GM12878 (cell line): ENCODE measurements around the gene MRPL32. TPM values are rescaled to one million over a fixed set of nuclear protein-coding genes. Genes with fewer than 3 reads are reported as not detected.

Experiments used
- CBX5 ChIP-seq: sonication (generic); IDR thresholded peaks from 2 replicates; pipeline ENCODE4 v1.6.1; 2016; ENCODE audit warnings: low read depth, moderate library complexity, mild to moderate bottlenecking, inconsistent platforms
- HCFC1 ChIP-seq: fragments of 150-350 bp; IDR thresholded peaks from 2 replicates; pipeline ENCODE4 v1.6.1; 2014; ENCODE audit warnings: low read length
- IKZF1 ChIP-seq: fragments of 450-650 bp; conservative IDR thresholded peaks from 2 replicates; pipeline ENCODE4 v1.6.1; 2017; ENCODE audit warnings: antibody characterized with exemption, mild to moderate bottlenecking
- NFIC ChIP-seq: IDR thresholded peaks from 2 replicates; pipeline ENCODE4 v1.6.1; 2012; ENCODE audit warnings: low read depth, mild to moderate bottlenecking, inconsistent platforms, low read length, moderate library complexity
- NFYA ChIP-seq: IDR thresholded peaks from 2 replicates; pipeline ENCODE4 v1.6.1; 2011; ENCODE audit warnings: low read depth, mild to moderate bottlenecking, low read length, improper control_type of control experiment, borderline replicate concordance
- POLR2AphosphoS5 ChIP-seq: IDR thresholded peaks from 2 replicates; pipeline ENCODE4 v1.6.1; 2011; ENCODE audit warnings: mild to moderate bottlenecking, low read length, inconsistent platforms
- SP1 ChIP-seq: IDR thresholded peaks from one replicate; pipeline ENCODE4 v1.6.1; 2011; ENCODE audit warnings: low read depth, low read length
- TARDBP ChIP-seq: IDR thresholded peaks from 2 replicates; pipeline ENCODE4 v1.6.1; 2016; ENCODE audit warnings: borderline replicate concordance
- TCF12 ChIP-seq: IDR thresholded peaks from 2 replicates; pipeline ENCODE4 v1.6.1; 2011; ENCODE audit warnings: low read depth, mild to moderate bottlenecking, low read length
- YY1 ChIP-seq: IDR thresholded peaks from 2 replicates; pipeline ENCODE4 v1.6.1; 2011; ENCODE audit warnings: low read depth, mild to moderate bottlenecking, low read length
- polyA plus RNA-seq, 11 experiments: library from polyadenylated mRNA; depleted of rRNA in 4 of 11; unstranded in 6 of 11; stranded (reverse) in 5 of 11; fragments of >200 nt; fragmentation: Nextera tagmentation in 4 of 11; fragmentation: Illumina TruSeq in 1 of 11; extraction: Ambion mirVana in 4 of 11; extraction: Trizol in 1 of 11; gene quantifications; 1 replicate in 1 of 11; 2 replicates in 10 of 11; pipeline versions ENCODE4 v1.2.1 to v1.2.3, GENCODE V29; 2011 to 2016; ENCODE audit warnings: inconsistent platforms in 2 of 11, missing spikeins in 2 of 11, low read depth in 1 of 11
- total RNA-seq, 4 experiments: library from RNA; depleted of rRNA in 3 of 4; stranded (reverse); fragments of >200 nt in 3 of 4; fragmentation: Illumina TruSeq in 1 of 4; extraction: Trizol in 1 of 4; gene quantifications; 2 replicates each; pipeline versions ENCODE4 v1.2.1 to v1.2.3, GENCODE V29; 2013 to 2021
- TF ChIP-seq, protein P1 (sequence below): IDR thresholded peaks from 2 replicates; pipeline ENCODE4 v1.6.1; 2011; ENCODE audit warnings: low read depth, low read length, improper control_type of control experiment, borderline replicate concordance
- TF ChIP-seq, protein P2 (sequence below): fragments of 450-650 bp; IDR thresholded peaks from 2 replicates; pipeline ENCODE4 v1.6.1; 2017; ENCODE audit warnings: mild to moderate bottlenecking, moderate library complexity
- TF ChIP-seq, protein P3 (sequence below): IDR thresholded peaks from 2 replicates; pipeline ENCODE4 v1.6.1; 2012; ENCODE audit warnings: low read depth, low read length, improper control_type of control experiment
- TF ChIP-seq, protein P4 (sequence below): IDR thresholded peaks from 2 replicates; pipeline ENCODE4 v1.6.1; 2012; ENCODE audit warnings: improper control_type of control experiment, low read depth, low read length; ENCODE audit not compliant: insufficient replicate concordance
- TF ChIP-seq, protein P5 (sequence below): IDR thresholded peaks from 2 replicates; pipeline ENCODE4 v1.6.1; 2011; ENCODE audit warnings: low read depth, mild to moderate bottlenecking, low read length, moderate library complexity, borderline replicate concordance; ENCODE audit errors: extremely low read depth

The MRPL32 gene
- total and polyA plus RNA-seq, 10 of the 15 experiments (the other 5 are each of a cell fraction or from before 2014, with no cell fraction given), result 65.3 to 339 (median 112) TPM

DNA sequence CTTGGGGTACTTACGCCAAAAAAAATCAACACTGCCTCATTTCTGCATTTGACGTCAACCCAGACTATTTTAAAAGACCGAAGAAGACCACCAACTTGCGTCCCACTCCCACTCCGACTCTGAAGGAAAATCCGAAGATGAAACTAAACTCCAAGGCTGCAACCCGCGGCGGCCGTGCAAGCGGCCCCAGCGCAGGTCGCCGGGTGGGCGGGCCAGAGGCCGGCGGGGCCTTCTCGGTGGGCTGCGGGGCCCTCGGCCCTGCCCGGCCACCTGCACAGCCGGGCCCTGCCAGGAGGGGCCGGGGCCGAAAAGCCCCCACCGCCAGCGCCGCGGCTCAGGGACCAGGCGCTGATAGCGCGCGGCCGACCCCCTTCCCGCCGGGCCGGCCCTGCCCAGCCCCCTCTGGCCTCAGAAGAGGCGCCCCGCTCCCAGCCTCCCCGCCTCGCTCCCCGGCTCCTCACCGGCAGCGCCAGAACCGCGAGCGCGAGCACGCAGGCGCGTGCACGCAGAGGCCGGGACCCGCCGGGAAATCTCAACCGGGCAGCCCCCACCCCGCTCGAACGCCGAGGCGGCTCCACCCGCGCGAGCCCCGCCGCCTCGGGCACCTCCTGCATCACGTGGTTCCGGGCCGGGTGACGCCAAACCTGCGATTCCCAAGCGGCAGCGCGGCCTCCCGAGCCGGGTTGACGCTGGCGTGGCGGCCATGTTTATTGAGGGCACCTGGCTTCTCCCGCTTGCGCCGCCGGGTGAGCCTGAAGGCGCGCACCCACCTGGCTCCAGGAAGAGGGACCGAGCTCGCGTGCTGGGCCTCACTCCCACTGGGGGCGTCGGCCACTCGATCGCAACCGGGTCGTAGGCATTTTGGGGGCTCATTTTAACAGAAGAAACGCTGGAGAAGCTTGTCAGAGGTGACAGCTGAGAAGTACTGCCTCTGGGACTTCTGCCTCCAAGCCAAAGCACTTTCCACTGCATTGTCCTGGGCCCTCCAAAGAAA is 20.4 kb upstream of the MRPL32 start, which contains the start of gene C7orf25 (continued):
- TF ChIP-seq TARDBP (peak; percentile 75; the same call in 1 of the 2 replicates), NFIC (no peak), NFYA (no peak), IKZF1 (peak; percentile 96), HCFC1 (peak; percentile 91), TCF12 (no peak), SP1 (peak; percentile 24), POLR2AphosphoS5 (no peak; the same call in 1 of the 2 replicates), YY1 (peak; percentile 100), CBX5 (0 out of 2 replicates have a peak, but pooled peaks have one; percentile 18)
- TF ChIP-seq, protein P1, sequence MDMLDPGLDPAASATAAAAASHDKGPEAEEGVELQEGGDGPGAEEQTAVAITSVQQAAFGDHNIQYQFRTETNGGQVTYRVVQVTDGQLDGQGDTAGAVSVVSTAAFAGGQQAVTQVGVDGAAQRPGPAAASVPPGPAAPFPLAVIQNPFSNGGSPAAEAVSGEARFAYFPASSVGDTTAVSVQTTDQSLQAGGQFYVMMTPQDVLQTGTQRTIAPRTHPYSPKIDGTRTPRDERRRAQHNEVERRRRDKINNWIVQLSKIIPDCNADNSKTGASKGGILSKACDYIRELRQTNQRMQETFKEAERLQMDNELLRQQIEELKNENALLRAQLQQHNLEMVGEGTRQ, result peak; percentile 91
- TF ChIP-seq, protein P2, sequence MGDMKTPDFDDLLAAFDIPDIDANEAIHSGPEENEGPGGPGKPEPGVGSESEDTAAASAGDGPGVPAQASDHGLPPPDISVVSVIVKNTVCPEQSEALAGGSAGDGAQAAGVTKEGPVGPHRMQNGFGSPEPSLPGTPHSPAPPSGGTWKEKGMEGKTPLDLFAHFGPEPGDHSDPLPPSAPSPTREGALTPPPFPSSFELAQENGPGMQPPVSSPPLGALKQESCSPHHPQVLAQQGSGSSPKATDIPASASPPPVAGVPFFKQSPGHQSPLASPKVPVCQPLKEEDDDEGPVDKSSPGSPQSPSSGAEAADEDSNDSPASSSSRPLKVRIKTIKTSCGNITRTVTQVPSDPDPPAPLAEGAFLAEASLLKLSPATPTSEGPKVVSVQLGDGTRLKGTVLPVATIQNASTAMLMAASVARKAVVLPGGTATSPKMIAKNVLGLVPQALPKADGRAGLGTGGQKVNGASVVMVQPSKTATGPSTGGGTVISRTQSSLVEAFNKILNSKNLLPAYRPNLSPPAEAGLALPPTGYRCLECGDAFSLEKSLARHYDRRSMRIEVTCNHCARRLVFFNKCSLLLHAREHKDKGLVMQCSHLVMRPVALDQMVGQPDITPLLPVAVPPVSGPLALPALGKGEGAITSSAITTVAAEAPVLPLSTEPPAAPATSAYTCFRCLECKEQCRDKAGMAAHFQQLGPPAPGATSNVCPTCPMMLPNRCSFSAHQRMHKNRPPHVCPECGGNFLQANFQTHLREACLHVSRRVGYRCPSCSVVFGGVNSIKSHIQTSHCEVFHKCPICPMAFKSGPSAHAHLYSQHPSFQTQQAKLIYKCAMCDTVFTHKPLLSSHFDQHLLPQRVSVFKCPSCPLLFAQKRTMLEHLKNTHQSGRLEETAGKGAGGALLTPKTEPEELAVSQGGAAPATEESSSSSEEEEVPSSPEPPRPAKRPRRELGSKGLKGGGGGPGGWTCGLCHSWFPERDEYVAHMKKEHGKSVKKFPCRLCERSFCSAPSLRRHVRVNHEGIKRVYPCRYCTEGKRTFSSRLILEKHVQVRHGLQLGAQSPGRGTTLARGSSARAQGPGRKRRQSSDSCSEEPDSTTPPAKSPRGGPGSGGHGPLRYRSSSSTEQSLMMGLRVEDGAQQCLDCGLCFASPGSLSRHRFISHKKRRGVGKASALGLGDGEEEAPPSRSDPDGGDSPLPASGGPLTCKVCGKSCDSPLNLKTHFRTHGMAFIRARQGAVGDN, result no peak; the same call in none of the 2 replicates
- TF ChIP-seq, protein P3, sequence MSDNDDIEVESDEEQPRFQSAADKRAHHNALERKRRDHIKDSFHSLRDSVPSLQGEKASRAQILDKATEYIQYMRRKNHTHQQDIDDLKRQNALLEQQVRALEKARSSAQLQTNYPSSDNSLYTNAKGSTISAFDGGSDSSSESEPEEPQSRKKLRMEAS, result peak; percentile 64; the same call in 1 of the 2 replicates
- TF ChIP-seq, protein P4, sequence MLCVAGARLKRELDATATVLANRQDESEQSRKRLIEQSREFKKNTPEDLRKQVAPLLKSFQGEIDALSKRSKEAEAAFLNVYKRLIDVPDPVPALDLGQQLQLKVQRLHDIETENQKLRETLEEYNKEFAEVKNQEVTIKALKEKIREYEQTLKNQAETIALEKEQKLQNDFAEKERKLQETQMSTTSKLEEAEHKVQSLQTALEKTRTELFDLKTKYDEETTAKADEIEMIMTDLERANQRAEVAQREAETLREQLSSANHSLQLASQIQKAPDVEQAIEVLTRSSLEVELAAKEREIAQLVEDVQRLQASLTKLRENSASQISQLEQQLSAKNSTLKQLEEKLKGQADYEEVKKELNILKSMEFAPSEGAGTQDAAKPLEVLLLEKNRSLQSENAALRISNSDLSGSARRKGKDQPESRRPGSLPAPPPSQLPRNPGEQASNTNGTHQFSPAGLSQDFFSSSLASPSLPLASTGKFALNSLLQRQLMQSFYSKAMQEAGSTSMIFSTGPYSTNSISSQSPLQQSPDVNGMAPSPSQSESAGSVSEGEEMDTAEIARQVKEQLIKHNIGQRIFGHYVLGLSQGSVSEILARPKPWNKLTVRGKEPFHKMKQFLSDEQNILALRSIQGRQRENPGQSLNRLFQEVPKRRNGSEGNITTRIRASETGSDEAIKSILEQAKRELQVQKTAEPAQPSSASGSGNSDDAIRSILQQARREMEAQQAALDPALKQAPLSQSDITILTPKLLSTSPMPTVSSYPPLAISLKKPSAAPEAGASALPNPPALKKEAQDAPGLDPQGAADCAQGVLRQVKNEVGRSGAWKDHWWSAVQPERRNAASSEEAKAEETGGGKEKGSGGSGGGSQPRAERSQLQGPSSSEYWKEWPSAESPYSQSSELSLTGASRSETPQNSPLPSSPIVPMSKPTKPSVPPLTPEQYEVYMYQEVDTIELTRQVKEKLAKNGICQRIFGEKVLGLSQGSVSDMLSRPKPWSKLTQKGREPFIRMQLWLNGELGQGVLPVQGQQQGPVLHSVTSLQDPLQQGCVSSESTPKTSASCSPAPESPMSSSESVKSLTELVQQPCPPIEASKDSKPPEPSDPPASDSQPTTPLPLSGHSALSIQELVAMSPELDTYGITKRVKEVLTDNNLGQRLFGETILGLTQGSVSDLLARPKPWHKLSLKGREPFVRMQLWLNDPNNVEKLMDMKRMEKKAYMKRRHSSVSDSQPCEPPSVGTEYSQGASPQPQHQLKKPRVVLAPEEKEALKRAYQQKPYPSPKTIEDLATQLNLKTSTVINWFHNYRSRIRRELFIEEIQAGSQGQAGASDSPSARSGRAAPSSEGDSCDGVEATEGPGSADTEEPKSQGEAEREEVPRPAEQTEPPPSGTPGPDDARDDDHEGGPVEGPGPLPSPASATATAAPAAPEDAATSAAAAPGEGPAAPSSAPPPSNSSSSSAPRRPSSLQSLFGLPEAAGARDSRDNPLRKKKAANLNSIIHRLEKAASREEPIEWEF, result no peak
- TF ChIP-seq, protein P5, sequence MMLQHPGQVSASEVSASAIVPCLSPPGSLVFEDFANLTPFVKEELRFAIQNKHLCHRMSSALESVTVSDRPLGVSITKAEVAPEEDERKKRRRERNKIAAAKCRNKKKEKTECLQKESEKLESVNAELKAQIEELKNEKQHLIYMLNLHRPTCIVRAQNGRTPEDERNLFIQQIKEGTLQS, result peak; percentile 71; the same call in 1 of the 2 replicates
